ENCODE data around the gene BSND. TPM values are rescaled to one million over a fixed set of nuclear protein-coding genes. Genes with fewer than 3 reads are reported as not detected.

BSND gene
- total RNA-seq, 4 donors from 2014 or later: not detected

DNA sequence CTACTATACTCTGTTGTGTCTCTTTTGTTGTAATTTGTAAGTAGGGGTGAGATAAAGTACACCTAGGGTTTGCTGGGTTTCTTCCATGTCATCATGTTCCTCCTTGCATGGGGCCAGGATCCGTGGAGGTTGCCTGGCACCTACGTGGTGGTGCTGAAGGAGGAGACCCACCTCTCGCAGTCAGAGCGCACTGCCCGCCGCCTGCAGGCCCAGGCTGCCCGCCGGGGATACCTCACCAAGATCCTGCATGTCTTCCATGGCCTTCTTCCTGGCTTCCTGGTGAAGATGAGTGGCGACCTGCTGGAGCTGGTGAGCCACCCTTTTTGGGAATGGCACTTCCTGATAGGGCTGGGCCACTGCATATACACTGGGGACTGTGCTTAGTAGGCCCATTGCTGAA lies 45.0 kb downstream of the BSND start:
- TF ChIP-seq EP300 (IDR thresholded peaks at IDR 0.05): no peak
- TF ChIP-seq POLR2AphosphoS5 (IDR thresholded peaks at IDR 0.05): no peak
- TF ChIP-seq POLR2A (IDR thresholded peaks at IDR 0.05): no peak
- TF ChIP-seq, protein P1, sequence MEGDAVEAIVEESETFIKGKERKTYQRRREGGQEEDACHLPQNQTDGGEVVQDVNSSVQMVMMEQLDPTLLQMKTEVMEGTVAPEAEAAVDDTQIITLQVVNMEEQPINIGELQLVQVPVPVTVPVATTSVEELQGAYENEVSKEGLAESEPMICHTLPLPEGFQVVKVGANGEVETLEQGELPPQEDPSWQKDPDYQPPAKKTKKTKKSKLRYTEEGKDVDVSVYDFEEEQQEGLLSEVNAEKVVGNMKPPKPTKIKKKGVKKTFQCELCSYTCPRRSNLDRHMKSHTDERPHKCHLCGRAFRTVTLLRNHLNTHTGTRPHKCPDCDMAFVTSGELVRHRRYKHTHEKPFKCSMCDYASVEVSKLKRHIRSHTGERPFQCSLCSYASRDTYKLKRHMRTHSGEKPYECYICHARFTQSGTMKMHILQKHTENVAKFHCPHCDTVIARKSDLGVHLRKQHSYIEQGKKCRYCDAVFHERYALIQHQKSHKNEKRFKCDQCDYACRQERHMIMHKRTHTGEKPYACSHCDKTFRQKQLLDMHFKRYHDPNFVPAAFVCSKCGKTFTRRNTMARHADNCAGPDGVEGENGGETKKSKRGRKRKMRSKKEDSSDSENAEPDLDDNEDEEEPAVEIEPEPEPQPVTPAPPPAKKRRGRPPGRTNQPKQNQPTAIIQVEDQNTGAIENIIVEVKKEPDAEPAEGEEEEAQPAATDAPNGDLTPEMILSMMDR (IDR thresholded peaks at IDR 0.05): no peak
- H3K4me1 ChIP-seq: peaks cover 0 to 18% (median 0%) of the 10 kb centered on the region in 3 donors
- H3K27ac ChIP-seq: no peak overlapping the region
- no peaks in the 10 kb centered on the region for H3K36me3 ChIP-seq
- no peaks in the 10 kb centered on the region for H3K9me3 ChIP-seq
- H3K4me3 ChIP-seq: no peak overlapping the region
- H3K27me3 ChIP-seq: peaks cover 26% of the 10 kb centered on the region
- 92 to 100% methylated on average over 1 to 2 of the region's 9 CpGs for WGBS, 2 donors (ENCODE audit: low coverage in 1 of 2)
- ATAC-seq: no peak

DNA sequence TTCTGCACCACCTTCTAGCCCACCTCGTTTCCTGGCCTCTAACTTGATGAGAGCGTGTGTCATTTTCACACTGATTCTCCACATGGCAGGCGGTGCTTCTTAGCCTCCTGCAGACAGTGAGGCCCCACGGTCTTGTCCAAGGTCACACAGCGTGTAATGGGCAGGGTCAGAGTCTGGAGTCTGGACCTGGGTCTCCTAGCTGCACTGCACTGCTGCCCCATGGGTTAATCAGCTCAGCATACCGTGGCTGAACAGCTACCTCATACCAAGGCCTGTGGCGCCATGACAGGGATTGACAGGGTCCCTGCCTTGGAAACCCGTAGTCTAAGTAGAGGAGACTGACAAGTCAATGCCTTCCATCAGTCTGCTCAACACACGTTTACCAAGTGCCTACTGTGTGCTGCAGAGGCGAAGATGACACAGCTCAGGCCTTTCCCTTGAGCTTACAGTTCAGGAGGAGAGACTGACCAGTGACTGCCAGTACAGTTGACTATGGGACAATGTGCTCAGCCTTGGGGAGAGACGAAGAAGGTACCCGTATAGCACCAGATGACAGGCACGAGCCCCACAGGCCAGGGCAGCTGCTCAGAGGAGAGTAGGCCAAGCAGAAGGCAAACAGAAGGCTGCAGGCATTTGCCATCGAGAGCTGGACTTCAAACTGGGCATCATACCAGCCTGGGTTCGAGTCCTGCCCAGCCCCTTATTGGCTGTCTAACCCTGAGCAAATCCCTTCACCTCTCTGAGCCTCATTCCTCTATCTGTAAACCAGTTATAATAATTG lies 46.1 kb downstream of the BSND start:
- no peaks in the 10 kb centered on the region for H3K9me3 ChIP-seq
- no peak overlapping the region for H3K27ac ChIP-seq
- no peak overlapping the region for H3K4me3 ChIP-seq
- H3K27me3 ChIP-seq: peaks cover 15% of the 10 kb centered on the region
- 71 to 96% methylated on average over 5 to 8 of the region's 15 CpGs for WGBS, 2 donors (ENCODE audit: low coverage in 1 of 2)
- H3K36me3 ChIP-seq: no peaks in the 10 kb centered on the region
- TF ChIP-seq, protein P1 (IDR thresholded peaks at IDR 0.05): no peak
- TF ChIP-seq EP300 (IDR thresholded peaks at IDR 0.05): no peak
- TF ChIP-seq POLR2AphosphoS5 (IDR thresholded peaks at IDR 0.05): no peak
- no peak for TF ChIP-seq POLR2A (IDR thresholded peaks at IDR 0.05)
- ATAC-seq: no peak
- peaks cover 0 to 7% (median 0%) of the 10 kb centered on the region in 3 donors for H3K4me1 ChIP-seq

DNA sequence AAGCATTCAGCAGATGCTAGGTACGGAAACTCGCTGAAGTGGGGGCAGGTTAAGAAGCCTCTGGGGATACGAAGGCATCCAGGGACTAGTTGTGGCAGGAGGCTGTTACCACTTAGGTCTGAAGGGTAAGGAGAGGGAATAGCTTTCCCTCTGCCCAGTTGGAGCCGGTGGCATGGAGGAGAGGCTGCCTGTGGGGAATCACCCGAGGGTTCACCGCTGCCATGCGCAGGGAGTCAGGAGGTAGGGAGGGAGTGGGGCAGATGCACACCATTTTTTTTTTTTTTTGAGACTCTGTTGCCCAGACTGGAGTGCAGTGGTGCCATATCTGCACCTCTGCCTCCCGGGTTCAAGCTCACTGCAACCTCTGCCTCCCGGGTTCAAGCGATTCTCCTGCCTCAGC lies 46.7 kb downstream of the BSND start:
- ATAC-seq: no peak
- H3K36me3 ChIP-seq: no peaks in the 10 kb centered on the region
- H3K4me1 ChIP-seq: peaks cover 0 to under 1% (median 0%) of the 10 kb centered on the region in 3 donors
- H3K27ac ChIP-seq: no peak overlapping the region
- TF ChIP-seq POLR2A (IDR thresholded peaks at IDR 0.05): no peak
- TF ChIP-seq POLR2AphosphoS5 (IDR thresholded peaks at IDR 0.05): no peak
- TF ChIP-seq EP300 (IDR thresholded peaks at IDR 0.05): no peak
- TF ChIP-seq, protein P1 (IDR thresholded peaks at IDR 0.05): no peak
- H3K27me3 ChIP-seq: peaks cover 9% of the 10 kb centered on the region
- H3K9me3 ChIP-seq: no peaks in the 10 kb centered on the region
- H3K4me3 ChIP-seq: no peak overlapping the region
- 91 to 98% methylated on average over 7 to 9 of the region's 10 CpGs for WGBS, 2 donors (ENCODE audit: low coverage in 1 of 2)

DNA sequence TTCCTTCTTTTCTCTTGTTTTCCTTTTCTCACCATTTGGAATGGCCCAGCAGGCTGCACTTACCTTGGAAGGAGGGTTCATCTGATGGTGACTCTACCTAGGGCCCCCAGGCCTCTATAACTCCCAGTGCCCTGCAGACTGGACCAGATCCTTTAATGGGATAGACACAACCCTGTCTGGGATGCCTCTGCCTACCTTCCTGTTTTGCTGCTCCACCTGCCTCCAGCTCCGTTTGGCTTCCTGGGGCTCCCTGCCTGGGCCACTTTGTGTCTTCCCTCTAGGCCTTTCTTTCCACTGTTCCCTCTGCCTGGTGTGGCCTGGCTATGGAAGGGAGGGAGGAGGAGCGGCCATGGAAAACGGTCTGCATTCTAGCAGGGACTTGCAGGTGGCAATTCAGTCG lies 48.1 kb downstream of the BSND start:
- TF ChIP-seq POLR2AphosphoS5 (IDR thresholded peaks at IDR 0.05) (no peak), EP300 (IDR thresholded peaks at IDR 0.05) (no peak), POLR2A (IDR thresholded peaks at IDR 0.05) (no peak)
- TF ChIP-seq, protein P1 (IDR thresholded peaks at IDR 0.05): no peak
- no peak overlapping the region for H3K27ac ChIP-seq
- no peaks in the 10 kb centered on the region for H3K27me3 ChIP-seq
- no peak for ATAC-seq
- no peak overlapping the region for H3K4me3 ChIP-seq
- H3K9me3 ChIP-seq: no peaks in the 10 kb centered on the region
- H3K4me1 ChIP-seq: no peaks in the 10 kb centered on the region
- no CpG with 5 or more reads among the region's 4 CpGs for WGBS, 2 donors (ENCODE audit: low coverage in 1 of 2)
- H3K36me3 ChIP-seq: no peaks in the 10 kb centered on the region

DNA sequence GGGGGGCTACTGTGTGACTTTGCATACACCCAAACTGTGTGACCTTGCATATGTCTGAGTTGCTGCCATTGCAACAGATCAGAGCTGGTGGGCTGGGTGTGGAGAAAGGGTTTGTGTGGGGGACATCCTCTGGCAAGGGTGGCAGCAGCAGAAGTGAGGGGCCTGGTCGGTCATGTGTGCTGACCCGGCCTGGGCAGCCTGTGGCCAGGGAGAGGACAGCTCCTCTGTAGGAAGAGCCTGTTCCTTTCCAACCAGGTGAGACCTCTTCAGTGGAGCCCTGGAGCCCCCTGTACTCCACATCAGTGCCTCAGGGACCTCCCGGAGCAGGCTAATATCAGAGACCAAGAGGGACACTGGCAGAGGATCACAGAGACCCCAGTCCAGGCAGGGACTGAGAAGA lies 48.9 kb downstream of the BSND start:
- Histone ChIP-seq H3K36me3 (no peaks in the 10 kb centered on the region), H3K4me1 (no peaks in the 10 kb centered on the region), H3K4me3 (no peak overlapping the region), H3K9me3 (no peaks in the 10 kb centered on the region), H3K27me3 (no peaks in the 10 kb centered on the region), H3K27ac (no peak overlapping the region)
- WGBS, 2 donors (ENCODE audit: low coverage in 1 of 2): 100% methylated on average over 1 of the region's 3 CpGs; no CpG with 5 or more reads in 1 of the 2 donors
- TF ChIP-seq, protein P1 (IDR thresholded peaks at IDR 0.05): no peak
- no peak for TF ChIP-seq EP300 (IDR thresholded peaks at IDR 0.05)
- TF ChIP-seq POLR2A (IDR thresholded peaks at IDR 0.05): no peak
- no peak for TF ChIP-seq POLR2AphosphoS5 (IDR thresholded peaks at IDR 0.05)
- no peak for ATAC-seq
